Chondrocyte (in vitro differentiated cells): ENCODE measurements around the gene CACNA1F. TPM values are rescaled to one million over a fixed set of nuclear protein-coding genes. Genes with fewer than 3 reads are reported as not detected.

ENCODE experiments used
- DNase-seq: peaks from one replicate; pipeline ENCODE4 v3.0.0; 2021; ENCODE audit warnings: mixed read lengths, low spot score
- H3K27ac Mint-ChIP-seq: one replicate; pipeline ENCODE4 v1.8.0; 2021; ENCODE audit warnings: mild to moderate bottlenecking, moderate library complexity, mixed read lengths; ENCODE audit not compliant: unreplicated experiment
- H3K27me3 Mint-ChIP-seq: 2 replicates; pipeline ENCODE4 v1.8.0; 2021; ENCODE audit warnings: low read depth, mixed read lengths
- H3K36me3 Mint-ChIP-seq: 2 replicates; pipeline ENCODE4 v1.8.0; 2021; ENCODE audit warnings: low read depth, mixed read lengths
- H3K4me1 Mint-ChIP-seq: 2 replicates; pipeline ENCODE4 v1.8.0; 2021; ENCODE audit warnings: low read depth, mild to moderate bottlenecking, mixed read lengths
- H3K4me3 Mint-ChIP-seq: one replicate; pipeline ENCODE4 v1.8.0; 2021; ENCODE audit warnings: mild to moderate bottlenecking, moderate library complexity, mixed read lengths; ENCODE audit not compliant: unreplicated experiment
- H3K9me3 Mint-ChIP-seq: 2 replicates; pipeline ENCODE4 v1.8.0; 2021; ENCODE audit warnings: low read depth, mixed read lengths
- CTCF ChIP-seq: fragments of 200-600 bp; sonication (generic); IDR thresholded peaks from 2 replicates; pipeline ENCODE4 v1.5.0; 2021; ENCODE audit warnings: antibody characterized with exemption, mild to moderate bottlenecking, moderate library complexity
- total RNA-seq: library from RNA; stranded (reverse); gene quantifications from 3 replicates; pipeline ENCODE4 v1.2.1, GENCODE V29; 2021

Gene CACNA1F
- total RNA-seq, 1 donor from 2014 or later, result not detected

GRCh38 chrX:49187526-49187925, 45.6 kb downstream of the CACNA1F start:
- Mint-ChIP-seq H3K36me3 (no peaks in the 10 kb centered on the region), H3K9me3 (peaks cover 4% of the 10 kb centered on the region), H3K4me3 (no peak overlapping the region), H3K27me3 (no peaks in the 10 kb centered on the region), H3K4me1 (peaks cover 31% of the 10 kb centered on the region), H3K27ac (no peak overlapping the region)
- no peak for DNase-seq
- TF ChIP-seq CTCF, result no peak

- Mint-ChIP-seq H3K36me3 (peaks cover 3% of the 10 kb centered on the region), H3K27me3 (no peaks in the 10 kb centered on the region), H3K9me3 (peaks cover 4% of the 10 kb centered on the region), H3K4me1 (peaks cover 31% of the 10 kb centered on the region), H3K27ac (no peak overlapping the region), H3K4me3 (no peak overlapping the region)
- no peak for TF ChIP-seq CTCF
- no peak for DNase-seq
Observed at GRCh38 chrX:49187028-49187394, 46.1 kb downstream of the CACNA1F start.

GRCh38 chrX:49186125-49187027, 46.8 kb downstream of the CACNA1F start, which contains the start of gene PRICKLE3:
TSS of gene PRICKLE3 (minus strand) at chrX:49186373. CDS start at chrX:49186297, 76 bp downstream.
- H3K9me3 Mint-ChIP-seq, result peaks cover 4% of the 10 kb centered on the region
- H3K27me3 Mint-ChIP-seq, result no peaks in the 10 kb centered on the region
- peaks cover 3% of the 10 kb centered on the region for H3K36me3 Mint-ChIP-seq
- DNase-seq, result no peak
- peak within 1 kb of the TSS; percentile 66 for H3K4me3 Mint-ChIP-seq
- TF ChIP-seq CTCF, result peak; percentile 67
- peak within 1 kb of the TSS; percentile 32 for H3K27ac Mint-ChIP-seq
- peaks cover 31% of the 10 kb centered on the region for H3K4me1 Mint-ChIP-seq

GRCh38 chrX:49184294-49185281, 48.6 kb downstream of the CACNA1F start:
- Mint-ChIP-seq H3K27ac (peak overlapping the region; percentile 70), H3K9me3 (peaks cover under 1% of the 10 kb centered on the region), H3K27me3 (no peaks in the 10 kb centered on the region), H3K4me3 (peak overlapping the region; percentile 66), H3K36me3 (peaks cover 4% of the 10 kb centered on the region), H3K4me1 (peaks cover 19% of the 10 kb centered on the region)
- TF ChIP-seq CTCF, result no peak
- DNase-seq, result peak; percentile 43
